ENCODE results near the gene PSIP1. TPM values are rescaled to one million over a fixed set of nuclear protein-coding genes. Genes with fewer than 3 reads are reported as not detected.

The PSIP1 gene
- total and polyA plus RNA-seq, 2 of the 4 experiments (the other 2 are of a cell fraction) = 21.8 to 27.2 TPM

DNA sequence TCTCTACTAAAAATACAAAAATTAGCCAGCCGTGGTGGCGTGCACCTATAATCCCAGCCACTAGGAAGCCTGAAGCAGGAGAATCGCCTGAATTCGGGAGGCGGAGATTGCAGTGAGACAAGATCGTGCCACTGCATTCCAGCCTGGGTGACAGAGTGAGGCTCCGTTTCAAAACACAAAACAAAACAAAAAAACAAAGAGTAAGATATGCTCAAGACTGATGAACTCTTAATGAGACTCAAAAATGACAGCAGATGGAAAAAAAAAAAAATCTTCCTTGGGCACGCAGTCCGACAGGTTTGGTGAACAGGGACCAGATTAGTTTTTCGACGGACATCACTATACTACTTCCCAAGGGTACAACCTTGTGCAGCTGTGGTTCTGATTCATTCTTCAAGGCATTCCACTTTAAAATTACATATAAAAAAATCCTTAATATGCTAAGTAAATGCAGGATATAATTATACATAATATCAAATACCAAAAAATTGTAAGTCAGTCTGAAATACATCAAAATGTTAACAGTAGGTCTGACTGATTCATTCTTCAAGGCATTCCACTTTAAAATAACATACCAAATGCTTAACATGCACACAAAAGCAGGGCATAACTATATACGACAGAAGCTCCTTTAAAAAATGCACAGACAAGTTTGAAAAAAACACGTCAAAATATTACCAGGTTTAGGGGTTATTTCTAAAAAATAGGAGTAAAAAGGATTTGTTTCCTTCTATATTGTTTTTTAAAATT is 12.3 kb downstream of the PSIP1 start (continued):
- TF ChIP-seq RAD21 (IDR thresholded peaks at IDR 0.05; ENCODE audit: low read length) = no peak

DNA sequence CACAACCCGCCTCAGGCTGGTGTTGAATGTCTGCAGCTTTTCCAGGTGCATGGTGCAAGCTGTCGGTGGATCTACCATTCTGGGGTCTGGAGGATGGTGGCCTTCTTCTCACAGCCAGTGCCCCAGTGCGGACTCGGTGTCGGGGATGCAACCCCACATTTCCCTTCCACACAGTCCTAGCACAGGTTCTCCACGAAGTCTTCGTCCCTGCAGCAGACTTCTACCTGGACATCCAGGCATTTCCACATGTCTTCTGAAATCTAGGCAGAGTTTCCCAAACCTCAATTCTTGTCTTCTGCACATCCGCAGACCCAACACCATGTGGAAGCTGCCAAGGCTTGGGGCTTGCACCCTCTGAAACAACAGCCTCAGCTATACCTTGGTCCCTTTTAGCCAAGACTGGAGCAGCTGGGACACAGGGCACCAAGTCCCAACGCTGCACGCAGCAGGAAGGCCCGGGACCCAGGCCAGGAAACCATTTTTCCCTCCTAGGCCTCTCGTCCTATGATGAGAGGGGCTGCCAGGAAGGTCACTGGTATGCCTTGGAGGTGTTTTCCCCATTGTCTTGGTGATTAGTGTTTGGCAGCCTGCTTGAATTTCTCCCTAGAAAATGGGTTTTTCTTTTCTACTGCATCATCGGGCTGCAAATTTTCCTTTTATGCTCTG is 18.2 kb downstream of the PSIP1 start:
- dilution Hi-C loops (cut with HindIII; ENCODE audit: low sequenced_read_pairs, unreplicated experiment) = no loop called here

More for the DNA sequence above, 18.2 kb downstream of the PSIP1 start:
- Histone ChIP-seq H3K23ac (ENCODE audit: low read depth, low read length) (no peak overlapping the region), H2AK5ac (ENCODE audit: low read depth, low read length) (no peak overlapping the region), H3K14ac (replicated peaks; ENCODE audit: low read depth, low read length) (no peak overlapping the region), H3K18ac (ENCODE audit: low read depth, low read length) (no peak overlapping the region), H2AFZ (replicated peaks; ENCODE audit: low read length, poor library complexity) (no peak overlapping the region), H3K9me3 (ENCODE audit: control insufficient read depth, insufficient read depth, low read length) (no peaks in the 10 kb centered on the region; the same call in 1 of the 2 replicates), H3K79me1 (ENCODE audit: low read depth in 1 of 2, low read length in 2 of 2) (peaks cover 12 to 33% of the 10 kb centered on the region in 2 experiments), H3K4me2 (ENCODE audit: low read depth, low read length) (no peak overlapping the region), H3K4me3 (ENCODE audit: insufficient read depth, low read depth, low read length) (no peak overlapping the region), H3K27ac (ENCODE audit: insufficient read depth, low read length) (no peak overlapping the region), H2BK20ac (ENCODE audit: low read depth, low read length) (no peak overlapping the region), H3K4ac (ENCODE audit: low read depth, low read length) (no peak overlapping the region), H2AK9ac (replicated peaks; ENCODE audit: low read depth, low read length, poor library complexity) (no peak overlapping the region), H3K9me1 (ENCODE audit: insufficient read depth, low read length) (0 out of 2 replicates have a peak, but pooled peaks cover 4% of the 10 kb centered on the region), H4K5ac (ENCODE audit: low read depth, low read length) (no peak overlapping the region), H3K36me3 (ENCODE audit: control insufficient read depth, insufficient read depth, low read length) (peaks cover 7% of the 10 kb centered on the region), H3K56ac (ENCODE audit: extremely low read depth, insufficient read depth, low read length) (no peak overlapping the region), H3K4me1 (ENCODE audit: control insufficient read depth, insufficient read depth, low read length) (no peaks in the 10 kb centered on the region), H2BK120ac (ENCODE audit: low read depth, low read length) (no peak overlapping the region), H4K8ac (ENCODE audit: low read depth in 2 of 2, low read length in 2 of 2) (no peak overlapping the region), H2BK5ac (ENCODE audit: low read depth, low read length, poor library complexity, severe bottlenecking) (no peak overlapping the region), H4K20me1 (ENCODE audit: insufficient read depth, low read length) (peaks cover 5% of the 10 kb centered on the region; the same call in 1 of the 2 replicates), H3K27me3 (ENCODE audit: control insufficient read depth, insufficient read depth, low read length) (no peaks in the 10 kb centered on the region), H2BK15ac (ENCODE audit: low read depth, low read length) (no peak overlapping the region), H3K9ac (ENCODE audit: low read depth, low read length) (no peak overlapping the region), H4K91ac (ENCODE audit: insufficient read depth, low read depth, low read length) (no peak overlapping the region)
- no TSS peak for BruUV-seq (replicated peaks)
- 97% methylated on average over 6 of the region's 13 CpGs; no CpG with 5 or more reads in 1 of the 2 experiments for WGBS, 2 experiments (ENCODE audit: extremely low coverage in 2 of 2, insufficient read length in 1 of 2)
- ATAC-seq (ENCODE audit: low read depth) (no peak), DNase-seq (no peak)
- intact Hi-C loops (cut with micrococcal nuclease) = no loop called here
- TF ChIP-seq FOS (IDR thresholded peaks at IDR 0.05; ENCODE audit: low read depth, low read length) = no peak
- CTCF ChIA-PET = no interaction called here
- in situ Hi-C loops (cut with MboI; ENCODE audit: low sequenced_read_pairs) = no loop called here
- POLR2A ChIA-PET (ENCODE audit: unreplicated experiment) = no interaction called here
